Activated T-helper 2 cell treated with anti-CD3 and anti-CD28 coated beads, Interferon-gamma antibody, Interleukin-2, Interleukin-4, amounts not matched to agents 10 μg/mL and 5 μg/mL and 100 μg/mL, durations not matched to agents 14 hours and 24 hours and 36 hours (primary cell): Measurements from ENCODE around the gene PARD3. TPM values are rescaled to one million over a fixed set of nuclear protein-coding genes. Genes with fewer than 3 reads are reported as not detected.

Source experiments
- DNase-seq: peaks from one replicate; pipeline ENCODE4 v3.0.0; 2021; ENCODE audit warnings: low spot score
- H3K27ac Mint-ChIP-seq: one replicate; pipeline ENCODE4 v1.8.0; 2021; ENCODE audit warnings: mixed read lengths
- H3K27me3 Mint-ChIP-seq: one replicate; pipeline ENCODE4 v1.8.0; 2021; ENCODE audit warnings: low read depth, mixed read lengths
- H3K36me3 Mint-ChIP-seq: one replicate; pipeline ENCODE4 v1.8.0; 2021; ENCODE audit warnings: low read depth, mixed read lengths
- H3K4me1 Mint-ChIP-seq: one replicate; pipeline ENCODE4 v1.8.0; 2021; ENCODE audit warnings: low read depth, mixed read lengths
- H3K4me3 Mint-ChIP-seq: one replicate; pipeline ENCODE4 v1.8.0; 2021; ENCODE audit warnings: low read depth, mild to moderate bottlenecking, moderate library complexity, mixed read lengths
- H3K9me3 Mint-ChIP-seq: one replicate; pipeline ENCODE4 v1.8.0; 2021; ENCODE audit warnings: mixed read lengths
- intact Hi-C: fragments of 100-400 bp; cut with micrococcal nuclease; formaldehyde crosslinking; loops from one replicate; pipeline ENCODE4 v1.15.1; 2023
- total RNA-seq: library from RNA; stranded (reverse); gene quantifications from 2 replicates; pipeline ENCODE4 v1.2.3, GENCODE V29; 2022

The PARD3 gene
- total RNA-seq, 1 donor from 2014 or later, result 1.4 TPM

GRCh38 chr10:34219753-34220548 is 595.1 kb downstream of the PARD3 start:
- intact Hi-C loops, result no loop called here
- H3K36me3 Mint-ChIP-seq, result no peaks in the 10 kb centered on the region
- peaks cover 2% of the 10 kb centered on the region for H3K27me3 Mint-ChIP-seq
- no peak overlapping the region for H3K27ac Mint-ChIP-seq
- no peak for DNase-seq
- no peaks in the 10 kb centered on the region for H3K4me1 Mint-ChIP-seq
- H3K9me3 Mint-ChIP-seq, result no peaks in the 10 kb centered on the region
- H3K4me3 Mint-ChIP-seq, result no peak overlapping the region

GRCh38 chr10:34217524-34217923 is 597.6 kb downstream of the PARD3 start:
- no peak for DNase-seq
- intact Hi-C loops, result no loop called here
- Mint-ChIP-seq H3K4me3 (no peak overlapping the region), H3K36me3 (no peaks in the 10 kb centered on the region), H3K27me3 (peaks cover 2% of the 10 kb centered on the region), H3K4me1 (no peaks in the 10 kb centered on the region), H3K9me3 (no peaks in the 10 kb centered on the region), H3K27ac (no peak overlapping the region)

- peaks cover 2% of the 10 kb centered on the region for H3K27me3 Mint-ChIP-seq
- H3K4me1 Mint-ChIP-seq, result no peaks in the 10 kb centered on the region
- no peak for DNase-seq
- intact Hi-C loops, result no loop called here
- no peak overlapping the region for H3K27ac Mint-ChIP-seq
- H3K4me3 Mint-ChIP-seq, result no peak overlapping the region
- no peaks in the 10 kb centered on the region for H3K9me3 Mint-ChIP-seq
- no peaks in the 10 kb centered on the region for H3K36me3 Mint-ChIP-seq
Observed at GRCh38 chr10:34216348-34216945, 598.6 kb downstream of the PARD3 start.

DNA sequence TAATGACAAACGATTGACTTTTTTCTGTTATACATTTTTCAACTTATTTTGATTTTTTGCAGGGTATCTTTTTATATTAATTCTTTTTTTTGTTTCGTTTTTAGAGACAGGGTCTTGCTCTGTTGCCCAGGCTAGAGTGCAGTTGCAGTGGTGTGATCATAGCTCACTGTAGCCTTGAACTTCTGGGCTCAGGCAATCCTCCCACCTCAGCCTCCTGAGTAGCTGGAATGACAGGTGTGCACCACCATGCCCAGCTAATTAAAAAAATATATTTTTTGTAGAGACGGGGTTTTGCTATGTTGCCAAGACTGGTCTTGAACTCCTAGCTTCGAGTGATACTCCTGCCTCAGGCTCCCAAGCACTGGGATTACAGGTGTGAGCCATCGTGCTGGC is 601.3 kb downstream of the PARD3 start:
- H3K27ac Mint-ChIP-seq, result no peak overlapping the region
- no peak overlapping the region for H3K4me3 Mint-ChIP-seq
- no peaks in the 10 kb centered on the region for H3K9me3 Mint-ChIP-seq
- DNase-seq, result no peak
- intact Hi-C loops, result no loop called here
- no peaks in the 10 kb centered on the region for H3K36me3 Mint-ChIP-seq
- no peaks in the 10 kb centered on the region for H3K4me1 Mint-ChIP-seq
- no peaks in the 10 kb centered on the region for H3K27me3 Mint-ChIP-seq

- no peak overlapping the region for H3K4me3 Mint-ChIP-seq
- no peaks in the 10 kb centered on the region for H3K36me3 Mint-ChIP-seq
- no peaks in the 10 kb centered on the region for H3K9me3 Mint-ChIP-seq
- H3K4me1 Mint-ChIP-seq, result no peaks in the 10 kb centered on the region
- no peak for DNase-seq
- intact Hi-C loops, result no loop called here
- H3K27me3 Mint-ChIP-seq, result no peaks in the 10 kb centered on the region
- no peak overlapping the region for H3K27ac Mint-ChIP-seq
Observed at GRCh38 chr10:34213193-34213804, 601.8 kb downstream of the PARD3 start.

DNA sequence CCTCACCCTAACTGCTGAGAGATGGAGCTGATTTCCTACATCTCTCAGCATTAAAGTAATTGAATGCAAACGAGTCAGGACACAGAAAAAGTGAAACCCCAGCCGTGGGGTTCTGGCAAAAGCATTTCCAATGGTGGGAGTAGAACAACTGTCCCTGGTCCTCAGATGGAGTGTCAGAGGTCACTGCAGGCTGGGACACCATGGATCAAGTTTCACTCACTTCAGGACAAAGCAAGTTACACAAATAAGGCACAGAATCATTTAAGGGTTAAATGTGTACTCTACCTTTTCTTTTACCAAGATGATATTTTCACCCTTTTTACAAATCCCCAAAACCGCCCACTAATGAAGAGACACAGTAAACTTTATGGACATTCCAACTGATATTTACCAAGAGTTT is 607.8 kb downstream of the PARD3 start:
- no peaks in the 10 kb centered on the region for H3K27me3 Mint-ChIP-seq
- H3K4me1 Mint-ChIP-seq, result peaks cover 2% of the 10 kb centered on the region
- no peak overlapping the region for H3K4me3 Mint-ChIP-seq
- intact Hi-C loops, result no loop called here
- H3K9me3 Mint-ChIP-seq, result no peaks in the 10 kb centered on the region
- H3K36me3 Mint-ChIP-seq, result no peaks in the 10 kb centered on the region
- H3K27ac Mint-ChIP-seq, result no peak overlapping the region
- no peak for DNase-seq

- no peak overlapping the region for H3K27ac Mint-ChIP-seq
- DNase-seq, result no peak
- H3K27me3 Mint-ChIP-seq, result no peaks in the 10 kb centered on the region
- no peaks in the 10 kb centered on the region for H3K9me3 Mint-ChIP-seq
- no peaks in the 10 kb centered on the region for H3K36me3 Mint-ChIP-seq
- intact Hi-C loops, result no loop called here
- H3K4me1 Mint-ChIP-seq, result peaks cover 2% of the 10 kb centered on the region
- no peak overlapping the region for H3K4me3 Mint-ChIP-seq
Observed at GRCh38 chr10:34206935-34207268, 608.2 kb downstream of the PARD3 start.

GRCh38 chr10:34206078-34206934 is 608.8 kb downstream of the PARD3 start:
- intact Hi-C loops, result no loop called here
- Mint-ChIP-seq H3K9me3 (no peaks in the 10 kb centered on the region), H3K27me3 (no peaks in the 10 kb centered on the region), H3K27ac (no peak overlapping the region), H3K4me1 (peaks cover 2% of the 10 kb centered on the region), H3K4me3 (no peak overlapping the region), H3K36me3 (no peaks in the 10 kb centered on the region)
- DNase-seq, result no peak

DNA sequence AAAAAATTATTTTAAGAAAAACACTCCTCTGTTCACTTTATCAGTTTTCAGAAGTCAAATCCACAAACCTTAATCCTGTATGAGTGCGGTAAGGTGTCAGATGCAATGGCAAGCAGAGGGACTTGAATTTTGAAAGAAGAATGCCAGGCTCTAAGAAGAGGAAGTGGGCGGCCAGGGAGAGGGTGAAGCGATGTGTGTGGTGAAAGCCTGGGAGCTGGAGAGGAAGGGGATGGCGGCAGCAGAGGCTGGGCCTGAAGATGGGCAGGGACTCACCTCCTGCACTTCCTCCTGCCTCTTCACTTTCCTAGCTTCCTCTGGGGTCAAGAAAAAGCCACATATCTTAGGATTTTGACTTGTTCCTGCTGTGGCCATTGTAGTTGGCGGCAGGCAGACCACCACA is 609.6 kb downstream of the PARD3 start:
- no peaks in the 10 kb centered on the region for H3K27me3 Mint-ChIP-seq
- H3K27ac Mint-ChIP-seq, result no peak overlapping the region
- H3K4me1 Mint-ChIP-seq, result peaks cover 2% of the 10 kb centered on the region
- no peaks in the 10 kb centered on the region for H3K9me3 Mint-ChIP-seq
- intact Hi-C loops, result no loop called here
- H3K36me3 Mint-ChIP-seq, result no peaks in the 10 kb centered on the region
- no peak for DNase-seq
- H3K4me3 Mint-ChIP-seq, result no peak overlapping the region

- intact Hi-C loops, result no loop called here
- H3K4me3 Mint-ChIP-seq, result no peak overlapping the region
- peaks cover 2% of the 10 kb centered on the region for H3K4me1 Mint-ChIP-seq
- no peaks in the 10 kb centered on the region for H3K36me3 Mint-ChIP-seq
- H3K27ac Mint-ChIP-seq, result no peak overlapping the region
- no peaks in the 10 kb centered on the region for H3K27me3 Mint-ChIP-seq
- no peak for DNase-seq
- H3K9me3 Mint-ChIP-seq, result no peaks in the 10 kb centered on the region
Observed at GRCh38 chr10:34203966-34204630, 611.0 kb downstream of the PARD3 start.

GRCh38 chr10:34200355-34200901 is 614.7 kb downstream of the PARD3 start:
- no peak overlapping the region for H3K27ac Mint-ChIP-seq
- no peaks in the 10 kb centered on the region for H3K9me3 Mint-ChIP-seq
- no peaks in the 10 kb centered on the region for H3K36me3 Mint-ChIP-seq
- no peaks in the 10 kb centered on the region for H3K4me1 Mint-ChIP-seq
- intact Hi-C loops, result no loop called here
- H3K27me3 Mint-ChIP-seq, result no peaks in the 10 kb centered on the region
- no peak overlapping the region for H3K4me3 Mint-ChIP-seq
- DNase-seq, result no peak

- Mint-ChIP-seq H3K4me1 (no peaks in the 10 kb centered on the region), H3K4me3 (no peak overlapping the region), H3K36me3 (no peaks in the 10 kb centered on the region), H3K9me3 (no peaks in the 10 kb centered on the region), H3K27me3 (no peaks in the 10 kb centered on the region), H3K27ac (no peak overlapping the region)
- intact Hi-C loops, result no loop called here
- no peak for DNase-seq
Observed at GRCh38 chr10:34198953-34199352, 616.1 kb downstream of the PARD3 start.
